Measurements from ENCODE around the gene FTO.

The FTO gene

GRCh38 chr16:54027995-54028394 lies 324.0 kb downstream of the FTO start:
- no peak overlapping the region for H3K4me3 ChIP-seq (ENCODE audit: low read depth, low read length)
- TF ChIP-seq CTCF (conservative IDR thresholded peaks at IDR 0.05; ENCODE audit: low read depth, low read length): no peak
- DNase-seq (ENCODE audit: low read depth): no peak

GRCh38 chr16:54030451-54030850 lies 326.5 kb downstream of the FTO start:
- TF ChIP-seq CTCF (conservative IDR thresholded peaks at IDR 0.05; ENCODE audit: low read depth, low read length): no peak
- no peak for DNase-seq (ENCODE audit: low read depth)
- no peak overlapping the region for H3K4me3 ChIP-seq (ENCODE audit: low read depth, low read length)

- no peak for DNase-seq (ENCODE audit: low read depth)
- no peak overlapping the region for H3K4me3 ChIP-seq (ENCODE audit: low read depth, low read length)
- TF ChIP-seq CTCF (conservative IDR thresholded peaks at IDR 0.05; ENCODE audit: low read depth, low read length): no peak
These were observed 327.3 kb downstream of the FTO start for GRCh38 chr16:54031107-54031760.

- no peak overlapping the region for H3K4me3 ChIP-seq (ENCODE audit: low read depth, low read length)
- no peak for TF ChIP-seq CTCF (conservative IDR thresholded peaks at IDR 0.05; ENCODE audit: low read depth, low read length)
- DNase-seq (ENCODE audit: low read depth): no peak
These were observed 329.8 kb downstream of the FTO start for GRCh38 chr16:54033747-54034146.

GRCh38 chr16:54034684-54035083 lies 330.7 kb downstream of the FTO start:
- no peak overlapping the region for H3K4me3 ChIP-seq (ENCODE audit: low read depth, low read length)
- TF ChIP-seq CTCF (conservative IDR thresholded peaks at IDR 0.05; ENCODE audit: low read depth, low read length): no peak
- no peak for DNase-seq (ENCODE audit: low read depth)

- DNase-seq (ENCODE audit: low read depth): no peak
- no peak overlapping the region for H3K4me3 ChIP-seq (ENCODE audit: low read depth, low read length)
- TF ChIP-seq CTCF (conservative IDR thresholded peaks at IDR 0.05; ENCODE audit: low read depth, low read length): no peak
These were observed 336.5 kb downstream of the FTO start for GRCh38 chr16:54040480-54040879.

GRCh38 chr16:54040975-54041374 lies 337.0 kb downstream of the FTO start:
- no peak overlapping the region for H3K4me3 ChIP-seq (ENCODE audit: low read depth, low read length)
- no peak for DNase-seq (ENCODE audit: low read depth)
- TF ChIP-seq CTCF (conservative IDR thresholded peaks at IDR 0.05; ENCODE audit: low read depth, low read length): no peak
